Measurements from ENCODE around the gene TNS3.

DNA sequence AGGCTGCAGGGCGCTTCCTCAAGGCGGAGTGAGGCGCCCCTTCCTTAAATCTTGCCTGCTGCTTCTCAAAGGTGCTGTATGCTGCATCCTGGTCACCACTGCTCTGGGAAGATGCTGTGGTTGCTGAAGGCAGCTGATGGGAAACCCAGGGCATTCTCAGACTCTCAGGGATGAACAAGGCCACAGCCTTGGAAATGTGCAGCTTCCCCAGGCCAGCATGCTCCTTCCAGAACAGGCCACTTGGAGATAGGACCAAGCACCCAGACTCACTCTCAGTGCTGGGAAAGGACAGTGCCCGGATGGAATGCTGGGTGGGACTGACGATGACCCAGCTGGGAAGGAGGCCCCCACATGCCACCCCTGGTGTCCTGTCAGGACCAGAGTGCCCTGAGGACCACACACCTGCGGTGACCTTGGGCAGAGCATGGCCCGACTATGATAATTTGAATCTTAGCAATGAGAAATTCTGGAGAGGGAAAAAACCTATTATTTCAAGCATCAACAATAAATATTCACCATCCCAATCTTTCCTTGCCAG is 235.5 kb downstream of the TNS3 start:
- TF ChIP-seq POLR2A (IDR thresholded peaks at IDR 0.05; ENCODE audit: low read length) (no peak), GATA1 (IDR thresholded peaks at IDR 0.05; ENCODE audit: low read depth, low read length) (no peak)
